ENCODE measurements around the gene ITIH2.

The ITIH2 gene

GRCh38 chr10:7750222-7750621 is 47.1 kb downstream of the ITIH2 start:
- H3K4me3 ChIP-seq (ENCODE audit: control insufficient read depth, low read depth, low read length), result no peak overlapping the region
- no peak for TF ChIP-seq CTCF (conservative IDR thresholded peaks at IDR 0.05; ENCODE audit: control insufficient read depth, insufficient read depth, low read depth, low read length)
- DNase-seq (ENCODE audit: low read depth), result no peak

GRCh38 chr10:7752251-7752650 is 49.1 kb downstream of the ITIH2 start:
- no peak overlapping the region for H3K4me3 ChIP-seq (ENCODE audit: control insufficient read depth, low read depth, low read length)
- no peak for DNase-seq (ENCODE audit: low read depth)
- no peak for TF ChIP-seq CTCF (conservative IDR thresholded peaks at IDR 0.05; ENCODE audit: control insufficient read depth, insufficient read depth, low read depth, low read length)

GRCh38 chr10:7755103-7755502 is 52.0 kb downstream of the ITIH2 start:
- no peak for TF ChIP-seq CTCF (conservative IDR thresholded peaks at IDR 0.05; ENCODE audit: control insufficient read depth, insufficient read depth, low read depth, low read length)
- no peak for DNase-seq (ENCODE audit: low read depth)

GRCh38 chr10:7756360-7756992 is 53.4 kb downstream of the ITIH2 start:
- TF ChIP-seq CTCF (conservative IDR thresholded peaks at IDR 0.05; ENCODE audit: control insufficient read depth, insufficient read depth, low read depth, low read length), result peak; percentile 55
- H3K4me3 ChIP-seq (ENCODE audit: control insufficient read depth, low read depth, low read length), result no peak overlapping the region
- DNase-seq (ENCODE audit: low read depth), result peak; percentile 37

More at GRCh38 chr10:7755103-7755502, 52.0 kb downstream of the ITIH2 start:
- no peak overlapping the region for H3K4me3 ChIP-seq (ENCODE audit: control insufficient read depth, low read depth, low read length)

- H3K4me3 ChIP-seq (ENCODE audit: control insufficient read depth, low read depth, low read length), result no peak overlapping the region
- DNase-seq (ENCODE audit: low read depth), result no peak
- TF ChIP-seq CTCF (conservative IDR thresholded peaks at IDR 0.05; ENCODE audit: control insufficient read depth, insufficient read depth, low read depth, low read length), result no peak
Observed at GRCh38 chr10:7763929-7764328, 60.8 kb downstream of the ITIH2 start.

- TF ChIP-seq CTCF (conservative IDR thresholded peaks at IDR 0.05; ENCODE audit: control insufficient read depth, insufficient read depth, low read depth, low read length), result no peak
- DNase-seq (ENCODE audit: low read depth), result no peak
- no peak overlapping the region for H3K4me3 ChIP-seq (ENCODE audit: control insufficient read depth, low read depth, low read length)
Observed at GRCh38 chr10:7766241-7766640, 63.1 kb downstream of the ITIH2 start.

GRCh38 chr10:7767209-7767608 is 64.1 kb downstream of the ITIH2 start:
- no peak overlapping the region for H3K4me3 ChIP-seq (ENCODE audit: control insufficient read depth, low read depth, low read length)
- no peak for TF ChIP-seq CTCF (conservative IDR thresholded peaks at IDR 0.05; ENCODE audit: control insufficient read depth, insufficient read depth, low read depth, low read length)
- DNase-seq (ENCODE audit: low read depth), result peak; percentile 91

Measured in fibroblast of mammary gland (primary cell).